NB4 (cell line): ENCODE measurements around the gene MARK4.

Source experiments
- MYC ChIP-seq: IDR thresholded peaks from 2 replicates; pipeline ENCODE4 v1.6.1; 2011; ENCODE audit warnings: low read depth, low read length
- TF ChIP-seq, protein P1 (sequence below): IDR thresholded peaks from one replicate; pipeline ENCODE4 v1.5.1; 2012; ENCODE audit warnings: low read depth, low read length

DNA sequence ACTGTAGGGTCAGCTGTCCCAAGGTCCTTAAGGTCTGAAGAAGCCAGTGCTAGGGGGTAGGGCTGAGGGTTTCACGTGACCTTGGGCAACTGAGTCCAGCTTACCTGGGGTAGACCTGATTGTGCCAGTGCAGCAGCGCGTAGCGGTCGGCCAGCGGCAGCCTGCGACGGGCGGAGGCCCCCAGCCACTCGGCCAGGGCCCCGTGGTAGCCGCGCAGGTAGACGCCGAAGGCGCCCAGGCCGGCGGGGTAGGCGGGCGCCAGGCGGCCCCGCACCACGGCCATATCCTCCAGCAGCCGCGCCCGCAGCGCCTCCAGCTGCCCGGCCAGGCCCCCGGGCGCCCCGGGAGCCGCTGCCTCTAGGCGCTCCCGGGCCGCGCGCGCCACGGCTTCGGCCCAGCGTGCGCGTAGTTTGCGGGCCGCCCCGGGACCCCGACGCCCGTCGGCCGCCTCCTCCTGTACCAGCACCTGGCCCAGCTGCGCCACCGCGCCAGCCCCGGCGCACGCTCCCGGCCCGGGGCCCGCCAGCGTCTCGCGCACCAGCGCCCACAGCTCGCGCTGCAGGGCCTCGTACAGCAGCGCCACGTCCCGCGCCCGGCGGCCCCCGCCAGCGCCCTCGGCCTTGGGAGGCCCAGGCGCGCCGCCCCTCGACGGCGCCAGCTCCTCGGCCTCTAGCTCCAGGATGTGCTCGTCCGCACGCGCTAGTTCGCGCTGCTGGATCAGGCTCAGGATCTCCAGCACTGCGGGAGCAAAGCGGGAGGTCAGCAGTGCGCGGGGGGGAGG lies 16.8 kb upstream of the MARK4 start:
- TF ChIP-seq, protein P1, sequence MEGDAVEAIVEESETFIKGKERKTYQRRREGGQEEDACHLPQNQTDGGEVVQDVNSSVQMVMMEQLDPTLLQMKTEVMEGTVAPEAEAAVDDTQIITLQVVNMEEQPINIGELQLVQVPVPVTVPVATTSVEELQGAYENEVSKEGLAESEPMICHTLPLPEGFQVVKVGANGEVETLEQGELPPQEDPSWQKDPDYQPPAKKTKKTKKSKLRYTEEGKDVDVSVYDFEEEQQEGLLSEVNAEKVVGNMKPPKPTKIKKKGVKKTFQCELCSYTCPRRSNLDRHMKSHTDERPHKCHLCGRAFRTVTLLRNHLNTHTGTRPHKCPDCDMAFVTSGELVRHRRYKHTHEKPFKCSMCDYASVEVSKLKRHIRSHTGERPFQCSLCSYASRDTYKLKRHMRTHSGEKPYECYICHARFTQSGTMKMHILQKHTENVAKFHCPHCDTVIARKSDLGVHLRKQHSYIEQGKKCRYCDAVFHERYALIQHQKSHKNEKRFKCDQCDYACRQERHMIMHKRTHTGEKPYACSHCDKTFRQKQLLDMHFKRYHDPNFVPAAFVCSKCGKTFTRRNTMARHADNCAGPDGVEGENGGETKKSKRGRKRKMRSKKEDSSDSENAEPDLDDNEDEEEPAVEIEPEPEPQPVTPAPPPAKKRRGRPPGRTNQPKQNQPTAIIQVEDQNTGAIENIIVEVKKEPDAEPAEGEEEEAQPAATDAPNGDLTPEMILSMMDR = no peak
- TF ChIP-seq MYC = no peak
